ENCODE results near the gene SREBF2.

GRCh38 chr22:41847300-41847699 is 14.4 kb downstream of the SREBF2 start:
- TF ChIP-seq CTCF (IDR thresholded peaks at IDR 0.05), result no peak
- no peak for TF ChIP-seq POLR2A (IDR thresholded peaks at IDR 0.05)

Measured in lower leg skin (tissue), 3 donors.